Measurements from ENCODE around the gene PLD2.
"Not testable (repeated sequence)": the region's sequence is repeated elsewhere in the genome, so short reads cannot be mapped to it uniquely, and the experiment has no call there.

The PLD2 gene

DNA sequence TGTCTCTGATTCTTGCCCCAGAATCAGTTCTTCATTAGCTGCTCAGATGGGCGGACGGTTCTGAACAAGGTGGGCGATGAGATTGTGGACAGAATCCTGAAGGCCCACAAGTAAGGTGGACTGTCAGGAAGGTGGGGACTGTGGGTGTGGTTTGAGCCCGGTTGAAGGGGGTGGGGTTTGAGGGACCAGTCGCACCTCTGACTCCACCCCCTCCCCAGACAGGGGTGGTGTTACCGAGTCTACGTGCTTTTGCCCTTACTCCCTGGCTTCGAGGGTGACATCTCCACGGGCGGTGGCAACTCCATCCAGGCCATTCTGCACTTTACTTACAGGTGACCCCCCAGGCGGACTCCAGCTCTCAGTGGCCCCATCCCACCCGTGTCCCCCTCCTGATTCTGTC, 11.3 kb downstream of the PLD2 start:
- DNase-seq (ENCODE audit: insufficient read length) (no peak), FAIRE-seq (no peak)
- no peak for TF ChIP-seq POLR2A (IDR thresholded peaks at IDR 0.05; ENCODE audit: low read depth, low read length)
- TF ChIP-seq POLR2AphosphoS5 (IDR thresholded peaks at IDR 0.05; ENCODE audit: low read depth, low read length): no peak
- no peak for TF ChIP-seq TAF1 (IDR thresholded peaks at IDR 0.05; ENCODE audit: borderline replicate concordance, low read depth, low read length)

DNA sequence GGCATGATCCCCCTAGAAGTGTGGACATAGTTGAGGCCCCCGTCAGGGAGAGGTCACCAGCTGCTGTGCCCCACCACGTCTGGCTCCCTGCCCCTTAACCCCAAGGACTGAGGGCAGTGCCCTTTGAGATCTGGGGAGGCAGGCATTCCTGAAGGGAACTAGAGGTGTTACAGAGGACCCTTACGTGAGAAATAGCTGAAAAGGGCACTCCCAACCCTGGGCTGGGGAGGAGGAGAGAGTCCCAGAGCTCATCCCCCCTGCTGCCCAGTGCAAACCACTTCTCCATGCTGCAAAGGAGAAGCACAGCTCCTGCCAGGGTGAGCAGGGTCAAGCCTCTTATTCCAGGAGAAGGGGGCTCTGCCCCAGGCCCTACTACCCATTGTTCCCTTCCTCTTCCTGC, 15.9 kb downstream of the PLD2 start:
- TF ChIP-seq POLR2A (IDR thresholded peaks at IDR 0.05; ENCODE audit: low read depth, low read length): no peak
- TF ChIP-seq TAF1 (IDR thresholded peaks at IDR 0.05; ENCODE audit: borderline replicate concordance, low read depth, low read length): no peak
- TF ChIP-seq POLR2AphosphoS5 (IDR thresholded peaks at IDR 0.05; ENCODE audit: low read depth, low read length): no peak
- no peak for DNase-seq (ENCODE audit: insufficient read length)
- FAIRE-seq: no peak

DNA sequence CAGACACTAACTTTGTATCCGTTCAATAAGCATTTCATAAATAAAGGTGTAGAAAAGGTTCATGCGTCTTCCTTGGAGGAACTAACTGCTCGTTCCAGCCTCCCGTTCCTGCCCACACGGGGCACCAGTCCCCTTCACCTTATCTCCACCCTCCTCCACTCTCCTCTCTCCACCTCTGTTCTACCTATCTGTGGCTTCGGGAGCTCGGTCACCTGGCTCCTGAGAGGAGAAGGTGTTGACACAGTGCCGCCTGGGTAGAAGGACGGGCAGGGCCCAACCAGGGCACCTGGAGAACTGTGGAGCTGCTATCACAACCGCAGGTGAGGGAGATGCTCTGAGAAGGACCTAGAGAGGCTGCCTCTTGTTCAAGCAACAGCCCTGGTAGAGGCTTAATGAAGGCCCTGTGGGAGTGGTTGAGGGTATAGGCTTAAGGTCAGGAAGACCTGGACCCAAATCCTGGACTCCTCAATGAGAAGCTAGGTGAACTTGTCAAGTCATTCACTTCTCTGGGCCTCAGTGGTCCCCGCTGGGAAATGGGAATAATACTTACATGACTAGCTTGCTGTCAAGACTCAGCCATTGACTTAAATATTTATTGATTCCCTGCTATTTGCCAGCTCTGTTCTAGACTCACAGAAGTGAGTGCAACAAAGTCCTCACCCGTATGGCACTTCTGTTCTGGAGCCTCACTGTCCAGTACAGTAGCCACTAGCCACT, 16.6 kb downstream of the PLD2 start:
- TF ChIP-seq POLR2AphosphoS5 (IDR thresholded peaks at IDR 0.05; ENCODE audit: low read depth, low read length): no peak
- no peak for TF ChIP-seq TAF1 (IDR thresholded peaks at IDR 0.05; ENCODE audit: borderline replicate concordance, low read depth, low read length)
- TF ChIP-seq POLR2A (IDR thresholded peaks at IDR 0.05; ENCODE audit: low read depth, low read length): no peak
- DNase-seq (ENCODE audit: insufficient read length) (no peak), FAIRE-seq (no peak)

DNA sequence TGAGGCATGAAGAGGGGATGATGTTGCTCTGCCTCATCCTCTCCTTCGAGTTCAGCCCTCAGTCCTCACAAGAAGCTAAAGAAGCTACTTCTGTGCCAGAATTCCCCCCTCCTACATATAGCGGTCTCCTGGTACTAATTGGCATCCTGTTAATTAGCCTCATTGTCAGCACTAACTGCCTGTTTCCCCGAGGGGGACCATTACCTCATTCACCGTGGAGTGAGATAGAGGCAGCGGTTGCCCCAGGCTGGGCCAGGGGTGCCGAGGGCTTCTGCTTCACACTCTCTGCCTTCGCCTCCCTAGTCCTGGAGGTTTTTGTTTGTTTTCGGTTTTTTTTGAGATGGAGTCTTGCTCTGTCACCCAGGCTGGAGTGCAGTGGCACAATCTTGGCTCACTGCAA, 20.4 kb downstream of the PLD2 start:
- no peak for TF ChIP-seq POLR2AphosphoS5 (IDR thresholded peaks at IDR 0.05; ENCODE audit: low read depth, low read length)
- no peak for TF ChIP-seq POLR2A (IDR thresholded peaks at IDR 0.05; ENCODE audit: low read depth, low read length)
- no peak for TF ChIP-seq TAF1 (IDR thresholded peaks at IDR 0.05; ENCODE audit: borderline replicate concordance, low read depth, low read length)
- DNase-seq (ENCODE audit: insufficient read length) (no peak), FAIRE-seq (no peak)

DNA sequence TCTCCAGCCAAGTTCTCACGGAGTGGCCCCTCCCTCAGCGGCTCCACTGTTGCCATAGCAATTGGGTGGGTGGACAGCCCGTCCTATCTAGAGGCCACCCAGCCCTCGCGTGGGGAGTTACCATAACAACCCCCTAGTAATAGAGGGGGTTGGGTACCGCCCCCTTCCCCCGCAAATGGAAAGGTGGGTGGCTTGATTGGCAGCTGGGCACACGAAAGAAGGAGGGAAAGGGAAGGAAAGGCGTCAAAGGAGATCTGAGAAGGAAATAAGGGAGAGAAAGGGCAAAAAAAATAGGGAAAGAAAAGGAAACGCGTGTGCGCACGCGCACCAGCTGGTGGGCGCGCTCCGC, 25.9 kb downstream of the PLD2 start:
- not testable (repeated sequence) for FAIRE-seq; DNase-seq (ENCODE audit: insufficient read length)

DNA sequence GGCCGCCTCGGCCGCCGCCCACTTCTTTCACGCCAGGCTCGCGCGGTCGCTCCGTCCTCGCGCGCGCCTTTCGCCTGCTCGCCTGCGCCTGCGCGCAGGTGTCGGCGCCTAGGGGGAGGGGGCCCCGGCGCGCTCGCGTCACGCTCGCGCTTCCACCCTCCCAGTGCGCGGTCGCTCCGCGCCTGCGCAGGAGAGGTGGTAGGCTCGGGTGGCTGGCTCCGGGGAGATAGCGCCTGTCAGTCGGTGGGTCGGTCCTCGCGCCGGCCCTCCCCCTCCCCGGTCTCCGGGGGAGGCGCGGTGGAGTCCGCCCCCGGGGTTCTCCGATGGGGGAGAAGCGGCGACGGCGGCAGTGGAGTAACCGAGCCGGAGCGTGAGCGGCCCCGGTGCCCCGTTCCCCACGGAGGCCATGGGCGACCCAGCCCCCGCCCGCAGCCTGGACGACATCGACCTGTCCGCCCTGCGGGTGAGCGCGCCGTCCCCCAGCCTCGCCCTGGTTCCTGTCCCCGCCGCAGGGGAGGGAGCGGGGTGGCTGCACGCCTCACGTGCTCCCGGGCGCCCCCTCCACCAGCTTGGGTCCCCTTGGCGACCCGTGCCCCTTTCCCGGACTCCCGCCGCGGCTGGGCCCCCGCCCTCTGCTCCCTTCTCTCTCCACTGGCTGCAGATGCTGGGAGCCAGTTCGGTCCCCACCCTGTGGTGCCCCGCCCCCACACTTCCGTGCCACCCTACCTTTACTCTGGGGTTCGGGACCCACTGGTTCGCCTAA, 26.4 kb downstream of the PLD2 start, which contains the start of gene MINK1:
Gene MINK1, plus strand, starts transcription at position 163 of the 763 bp plus-strand sequence. Its CDS starts 244 bp downstream, at position 407.
- DNase-seq (ENCODE audit: insufficient read length) (peak; percentile 99), FAIRE-seq (peak; percentile 93)
- 0 out of 2 replicates have a peak, but pooled peaks have one; percentile 9 for TF ChIP-seq TAF1 (IDR thresholded peaks at IDR 0.05; ENCODE audit: borderline replicate concordance, low read depth, low read length)
- 0 out of 2 replicates have a peak, but pooled peaks have one; percentile 58 for TF ChIP-seq POLR2A (IDR thresholded peaks at IDR 0.05; ENCODE audit: low read depth, low read length)
- TF ChIP-seq POLR2AphosphoS5 (IDR thresholded peaks at IDR 0.05; ENCODE audit: low read depth, low read length): peak; percentile 55; the same call in 1 of the 2 replicates

DNA sequence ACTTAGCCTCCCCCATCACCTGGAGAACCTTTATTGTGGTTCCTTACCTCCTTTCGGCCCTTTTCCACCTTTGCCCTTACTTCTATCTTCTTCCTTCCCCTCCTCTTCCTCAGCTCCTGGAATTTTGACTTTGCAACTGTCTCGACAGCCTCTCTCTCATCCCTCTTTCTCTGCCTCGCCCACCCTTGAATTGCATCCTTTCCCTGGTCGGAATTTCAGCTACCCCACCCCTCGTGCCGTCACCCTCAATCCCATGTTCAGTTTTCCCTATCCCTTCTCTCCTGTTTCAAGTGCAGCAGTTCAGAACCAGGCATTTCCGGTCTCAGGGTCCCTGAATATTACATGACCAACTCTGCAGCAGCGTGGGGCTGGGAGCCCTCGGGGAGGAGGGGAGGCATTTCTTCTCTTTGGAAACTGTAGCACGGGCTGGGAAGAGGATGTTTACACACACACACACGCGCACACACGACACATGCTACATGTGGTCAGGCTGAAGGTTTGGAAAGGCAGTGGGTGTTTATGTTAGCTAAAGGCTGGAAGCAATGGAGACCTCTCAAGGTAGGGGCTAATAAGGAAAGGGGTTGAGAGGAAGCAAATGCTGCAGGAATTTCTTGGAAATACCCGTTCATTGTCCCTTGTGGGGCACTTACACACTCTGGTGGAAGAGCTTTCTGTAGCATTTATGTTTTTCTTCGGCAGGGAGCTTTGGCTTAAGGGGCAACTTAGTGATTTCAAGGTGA, 27.2 kb downstream of the PLD2 start:
- no peak for DNase-seq (ENCODE audit: insufficient read length)

DNA sequence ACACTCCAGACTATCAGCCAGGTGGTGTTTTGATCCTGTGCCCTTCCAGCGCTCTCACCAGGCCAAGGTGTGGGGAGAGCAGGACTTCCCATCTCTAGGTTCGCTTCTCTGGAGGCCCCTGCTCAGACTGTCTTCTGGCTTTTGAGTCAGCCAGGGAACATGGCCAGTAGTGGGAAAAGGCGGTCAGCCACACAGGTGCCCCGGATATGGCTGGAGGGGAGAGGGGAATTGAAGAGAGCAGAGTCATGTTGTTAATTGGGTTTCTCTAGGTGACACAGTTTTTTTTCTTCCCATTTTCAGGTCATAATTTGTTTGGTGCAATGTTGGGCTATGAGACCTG, 27.7 kb downstream of the PLD2 start:
- FAIRE-seq: no peak
- TF ChIP-seq POLR2A (IDR thresholded peaks at IDR 0.05; ENCODE audit: low read depth, low read length): no peak
- TF ChIP-seq TAF1 (IDR thresholded peaks at IDR 0.05; ENCODE audit: borderline replicate concordance, low read depth, low read length): no peak
- no peak for TF ChIP-seq POLR2AphosphoS5 (IDR thresholded peaks at IDR 0.05; ENCODE audit: low read depth, low read length)
- no peak for DNase-seq (ENCODE audit: insufficient read length)

More for the DNA sequence above, 27.2 kb downstream of the PLD2 start:
- FAIRE-seq: no peak
- TF ChIP-seq POLR2A (IDR thresholded peaks at IDR 0.05; ENCODE audit: low read depth, low read length): no peak

DNA sequence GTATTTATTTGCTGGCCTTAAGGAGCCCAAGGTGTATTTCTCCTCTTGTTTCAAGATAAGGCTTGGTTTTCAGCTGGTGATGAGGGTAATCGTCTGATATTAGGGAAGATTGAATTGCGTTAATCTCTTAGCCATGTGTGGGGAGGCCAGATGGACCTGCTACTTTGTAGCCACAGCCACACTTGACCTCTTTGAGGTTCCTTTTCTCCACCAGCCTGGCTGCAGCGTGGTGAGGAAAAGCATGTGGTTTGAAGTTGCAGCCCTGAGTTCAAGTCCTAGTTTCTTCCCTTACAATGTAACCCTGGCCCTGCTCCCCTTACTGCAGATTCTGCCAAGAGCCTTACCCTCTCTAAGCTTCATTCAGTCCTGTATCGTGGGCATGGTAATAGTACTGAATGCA, 29.3 kb downstream of the PLD2 start:
- TF ChIP-seq POLR2AphosphoS5 (IDR thresholded peaks at IDR 0.05; ENCODE audit: low read depth, low read length) (no peak), TAF1 (IDR thresholded peaks at IDR 0.05; ENCODE audit: borderline replicate concordance, low read depth, low read length) (no peak), POLR2A (IDR thresholded peaks at IDR 0.05; ENCODE audit: low read depth, low read length) (no peak)
- DNase-seq (ENCODE audit: insufficient read length): no peak
- no peak for FAIRE-seq

DNA sequence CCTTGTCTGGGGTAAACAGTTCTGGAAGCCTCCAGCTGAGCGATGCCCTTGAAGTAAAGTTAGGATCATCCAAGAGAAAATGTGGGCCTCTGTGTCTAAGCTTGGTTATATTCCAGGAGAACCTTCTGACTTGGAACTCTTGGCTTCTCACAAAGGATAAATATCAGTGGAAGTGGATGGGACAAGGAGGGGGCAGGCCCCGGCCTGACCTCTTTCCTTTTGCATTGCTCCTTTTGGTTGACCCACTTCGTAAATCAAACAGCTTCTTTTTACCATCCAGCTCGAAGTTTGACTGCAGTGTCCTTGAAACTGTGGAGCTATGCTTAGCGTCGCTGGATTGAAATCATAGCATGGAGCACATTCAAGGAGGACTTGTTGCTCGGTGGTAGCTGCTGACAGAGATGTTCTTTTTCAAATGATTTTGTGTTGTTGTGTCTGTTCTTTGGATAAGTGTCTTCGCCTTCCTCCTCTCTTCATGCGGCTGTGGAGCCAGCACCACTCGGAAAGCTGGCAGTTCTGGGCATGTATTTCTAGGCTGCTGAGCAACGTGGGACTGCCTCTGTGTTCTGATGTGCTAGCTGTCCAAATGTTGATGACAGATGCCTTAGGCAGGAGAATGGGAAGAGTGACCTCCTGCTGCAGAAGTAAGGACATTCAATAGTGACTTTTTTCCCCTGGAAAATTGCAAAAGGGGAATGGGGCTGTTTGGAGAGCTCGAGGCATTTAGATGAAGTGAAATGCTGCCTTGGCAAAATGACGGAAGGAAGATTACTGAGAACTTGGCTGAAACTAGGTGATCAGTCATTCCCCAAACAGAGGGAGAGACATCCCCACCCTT, 30.7 kb downstream of the PLD2 start:
- TF ChIP-seq POLR2AphosphoS5 (IDR thresholded peaks at IDR 0.05; ENCODE audit: low read depth, low read length): no peak
- TF ChIP-seq TAF1 (IDR thresholded peaks at IDR 0.05; ENCODE audit: borderline replicate concordance, low read depth, low read length): no peak
- no peak for TF ChIP-seq POLR2A (IDR thresholded peaks at IDR 0.05; ENCODE audit: low read depth, low read length)
- FAIRE-seq (no peak), DNase-seq (ENCODE audit: insufficient read length) (no peak)

DNA sequence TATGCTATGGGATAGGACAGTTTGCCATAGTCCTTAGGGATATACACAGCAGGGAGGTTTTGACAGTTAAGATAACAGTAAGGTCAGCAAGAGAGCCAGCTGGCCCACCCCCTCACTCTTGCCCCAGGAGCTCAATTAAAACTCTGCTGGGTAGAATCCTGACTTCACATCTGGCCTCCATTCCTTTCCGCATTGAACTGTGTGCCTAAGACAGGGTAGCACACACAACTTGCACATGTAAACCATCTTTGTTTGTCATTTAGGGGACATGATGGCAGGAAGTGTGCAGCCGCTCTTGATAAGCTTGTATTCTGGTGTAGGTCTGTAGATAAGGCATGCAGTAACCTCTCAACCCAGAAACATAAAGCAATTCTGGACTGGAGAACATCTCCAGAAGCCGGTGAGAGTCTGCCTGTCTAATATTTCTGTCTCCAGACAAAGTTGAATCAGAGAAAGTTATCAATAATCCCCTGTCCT, 31.4 kb downstream of the PLD2 start:
- FAIRE-seq (no peak), DNase-seq (ENCODE audit: insufficient read length) (no peak)
- no peak for TF ChIP-seq POLR2AphosphoS5 (IDR thresholded peaks at IDR 0.05; ENCODE audit: low read depth, low read length)
- TF ChIP-seq POLR2A (IDR thresholded peaks at IDR 0.05; ENCODE audit: low read depth, low read length): no peak
- no peak for TF ChIP-seq TAF1 (IDR thresholded peaks at IDR 0.05; ENCODE audit: borderline replicate concordance, low read depth, low read length)
